ENCODE data around the gene PRND. TPM values are rescaled to one million over a fixed set of nuclear protein-coding genes. Genes with fewer than 3 reads are reported as not detected.

PRND gene
- total and polyA plus RNA-seq, 2 of the 8 experiments (the other 6 are each of a cell fraction or from before 2014, with no cell fraction given) = 0.09 to 0.11 TPM

DNA sequence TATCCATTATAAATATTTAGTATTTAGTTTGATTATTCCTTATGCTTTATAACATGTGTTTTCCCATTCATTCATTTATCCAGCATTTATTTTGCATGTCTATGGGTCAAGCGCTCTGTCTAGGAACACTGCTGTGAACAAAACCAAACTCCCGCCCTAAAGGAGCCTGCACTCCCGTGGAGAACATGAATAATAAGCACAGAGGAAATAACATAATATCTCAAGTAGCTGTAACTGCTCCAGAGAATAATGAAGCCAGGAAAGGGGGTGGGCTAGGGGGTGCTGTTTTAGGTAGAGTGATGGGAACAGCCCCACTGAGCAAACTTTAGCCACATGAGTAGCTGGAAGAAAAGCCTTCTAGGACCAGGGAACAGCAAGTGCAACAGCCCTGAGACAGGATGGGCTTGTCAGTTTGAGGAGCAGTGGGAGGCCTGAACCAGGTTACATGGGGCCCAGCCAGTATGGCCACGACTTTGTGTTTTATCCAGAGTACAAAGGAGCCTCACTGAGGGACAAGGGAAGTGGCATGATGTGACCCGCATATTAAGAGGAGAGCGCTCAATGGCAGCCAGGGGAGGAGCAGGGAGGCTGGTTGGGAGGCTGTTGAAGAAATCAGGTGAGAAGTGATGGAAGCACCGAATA, 24.4 kb upstream of the PRND start:
- Histone ChIP-seq H2BK20ac (ENCODE audit: low read length) (no peak overlapping the region), H3K9ac (replicated peaks in 1 of 4; ENCODE audit: extremely low read depth in 1 of 4, low read depth in 3 of 4, low read length in 3 of 4) (no peak overlapping the region), H2BK15ac (ENCODE audit: low read length) (no peak overlapping the region), H3K4me3 (ENCODE audit: extremely low read depth in 1 of 4, insufficient read depth in 2 of 4, low read depth in 3 of 4, low read length in 4 of 4) (no peak overlapping the region), H3K27me3 (replicated peaks in 1 of 4; ENCODE audit: control insufficient read depth in 3 of 4, extremely low read depth in 1 of 4, insufficient read depth in 3 of 4, low read length in 3 of 4) (no peaks in the 10 kb centered on the region), H3K9me3 (ENCODE audit: insufficient read depth in 2 of 2, low read depth in 1 of 2, low read length in 1 of 2) (no peaks in the 10 kb centered on the region), H3K27ac (ENCODE audit: low read depth, low read length) (peak overlapping the region; percentile 11; the same call in 1 of the 2 replicates), H2AFZ (ENCODE audit: low read length) (no peak overlapping the region), H2BK120ac (replicated peaks; ENCODE audit: low read depth, low read length) (no peak overlapping the region), H3K36me3 (ENCODE audit: control insufficient read depth in 2 of 4, insufficient read depth in 4 of 4, low read length in 3 of 4) (peaks cover 0 to 5% (median 2%) of the 10 kb centered on the region in 4 experiments; a peak in 3 of 8 replicates), H2BK12ac (ENCODE audit: low read depth, low read length) (no peak overlapping the region), H4K8ac (ENCODE audit: extremely low read depth, insufficient read depth, low read length) (no peak overlapping the region), H4K20me1 (replicated peaks in 1 of 2; ENCODE audit: control insufficient read depth in 1 of 2, insufficient read depth in 2 of 2, low read length in 2 of 2) (no peaks in the 10 kb centered on the region), H3K56ac (replicated peaks; ENCODE audit: insufficient read length, low read depth, low read length) (no peak overlapping the region), H3K4ac (replicated peaks; ENCODE audit: insufficient read length, low read depth, low read length) (no peak overlapping the region), H4K5ac (ENCODE audit: insufficient read length, low read depth, low read length) (no peak overlapping the region), H3K18ac (ENCODE audit: extremely low read depth, low read length) (no peak overlapping the region), H4K91ac (replicated peaks; ENCODE audit: insufficient read length, low read length) (no peak overlapping the region), H3K23ac (ENCODE audit: insufficient read length) (no peak overlapping the region), H3K23me2 (ENCODE audit: low read depth, low read length) (no peaks in the 10 kb centered on the region), H3K79me2 (ENCODE audit: control insufficient read depth in 1 of 2, insufficient read depth in 2 of 2, low read length in 2 of 2) (peaks cover 0 to 8% of the 10 kb centered on the region in 2 experiments; a peak in 2 of 4 replicates), H3K4me2 (ENCODE audit: insufficient read depth in 1 of 2, low read depth in 2 of 2, low read length in 2 of 2) (peak overlapping the region; percentile 38 to 52; a peak in 2 of 4 replicates), H2BK5ac (ENCODE audit: low read depth, low read length) (no peak overlapping the region), H3K79me1 (ENCODE audit: low read depth, low read length) (peaks cover 4% of the 10 kb centered on the region; the same call in 1 of the 2 replicates), H2AK5ac (ENCODE audit: low read depth, low read length) (no peak overlapping the region), H3K14ac (ENCODE audit: insufficient read length) (no peak overlapping the region), H3K4me1 (replicated peaks in 1 of 4; ENCODE audit: control insufficient read depth in 3 of 4, insufficient read depth in 4 of 4, low read length in 3 of 4) (peaks cover 6 to 15% (median 12%) of the 10 kb centered on the region in 4 experiments; a peak in 6 of 7 replicates)
- no peak for TF ChIP-seq RBBP5 (IDR thresholded peaks at IDR 0.05; ENCODE audit: borderline replicate concordance, low read depth, low read length)
- TF ChIP-seq HDAC2 (IDR thresholded peaks at IDR 0.05; ENCODE audit: borderline replicate concordance in 1 of 2, low read depth in 2 of 2, low read length in 2 of 2) = 0 out of 4 replicates have a peak, but pooled peaks of 1 of the 2 experiments have one; percentile 2
- peak; percentile 58; the same call in 1 of the 2 replicates for TF ChIP-seq KDM1A (IDR thresholded peaks at IDR 0.05; ENCODE audit: borderline replicate concordance, low read length)
- no peak for TF ChIP-seq SAP30 (IDR thresholded peaks at IDR 0.05; ENCODE audit: insufficient read depth, insufficient replicate concordance, low read length)
- peak; percentile 37; the same call in 1 of the 2 replicates for TF ChIP-seq YY1 (IDR thresholded peaks at IDR 0.05; ENCODE audit: low read depth, low read length)
- 54% methylated on average over 7 of the region's 7 CpGs; no CpG with 5 or more reads in 1 of the 2 experiments for WGBS, 2 experiments (ENCODE audit: extremely low coverage in 1 of 2, insufficient coverage in 1 of 2, insufficient read length in 1 of 2, insufficient replicate concordance in 2 of 2, low coverage in 1 of 2, low lambda C conversion rate in 2 of 2, missing lambda C conversion rate in 1 of 2)
- CTCF ChIA-PET (ENCODE audit: partially characterized antibody) = interaction anchor here (0.6 to 2.8 kb wide), 5 partner anchors 9 to 360 kb away, joined by 3 to 7 read pairs (median 4); no protein-coding TSS in a partner anchor
- DNase-seq (ENCODE audit: low read depth in 1 of 2, low spot score in 2 of 2) (no peak), FAIRE-seq (no peak)
- POLR2A ChIA-PET (ENCODE audit: partially characterized antibody) = interaction anchor here (0.7 to 1.1 kb wide), 2 partner anchors 14 to 127 kb away, joined by 3 read pairs; no protein-coding TSS in a partner anchor
